ENCODE results near the gene SSU72. TPM values are rescaled to one million over a fixed set of nuclear protein-coding genes. Genes with fewer than 3 reads are reported as not detected.
A peak's percentile ranks its signal among the peaks of the same experiment; 100 is the strongest.
"Not testable (repeated sequence)": the region's sequence is repeated elsewhere in the genome, so short reads cannot be mapped to it uniquely, and the experiment has no call there.

The SSU72 gene
- polyA plus RNA-seq, 1 donor (not counting 4 experiments of a cell fraction or from before 2014, with no cell fraction given) = 79.7 TPM

GRCh38 chr1:1517973-1518620 lies 56.6 kb downstream of the SSU72 start:
- Histone ChIP-seq H3K9me1 (ENCODE audit: control insufficient read depth, extremely low read depth, insufficient read depth, low read length) (peaks cover 2% of the 10 kb centered on the region), H3K79me2 (ENCODE audit: control insufficient read depth, insufficient read depth, low read length) (peaks cover 20% of the 10 kb centered on the region), H2AFZ (ENCODE audit: control insufficient read depth, low read length) (no peak overlapping the region), H3K27ac (ENCODE audit: control insufficient read depth, insufficient read depth, low read length) (no peak overlapping the region), H3K36me3 (ENCODE audit: control insufficient read depth in 2 of 2, extremely low read depth in 1 of 2, insufficient read depth in 2 of 2, low read length in 2 of 2) (peaks cover 8 to 13% of the 10 kb centered on the region in 2 experiments), H3K4me2 (ENCODE audit: control insufficient read depth, extremely low read depth, insufficient read depth, low read depth, low read length) (no peak overlapping the region), H3K9ac (ENCODE audit: control insufficient read depth, extremely low read depth, insufficient read depth, low read length) (no peak overlapping the region), H4K20me1 (ENCODE audit: control insufficient read depth, extremely low read depth, insufficient read depth, low read length) (no peaks in the 10 kb centered on the region), H3K4me3 (ENCODE audit: control insufficient read depth in 2 of 3, extremely low read depth in 1 of 3, insufficient read depth in 2 of 3, low read depth in 1 of 3, low read length in 3 of 3) (no peak overlapping the region), H3K27me3 (ENCODE audit: control insufficient read depth, extremely low read depth, insufficient read depth, low read length) (no peaks in the 10 kb centered on the region), H3K4me1 (ENCODE audit: control insufficient read depth, extremely low read depth, insufficient read depth, low read length) (no peaks in the 10 kb centered on the region), H3K9me3 (ENCODE audit: control insufficient read depth, low read depth, low read length) (no peaks in the 10 kb centered on the region)
- dilution Hi-C loops (cut with MboI; ENCODE audit: extremely low pct_ligation_motif_present, low sequenced_read_pairs) = no loop called here
- FAIRE-seq = no peak
- TF ChIP-seq EZH2 (IDR thresholded peaks at IDR 0.05; ENCODE audit: low read length) (no peak), CTCF (optimal IDR thresholded peaks at IDR 0.05 in 1 of 3, IDR thresholded peaks at IDR 0.05 in 1 of 3, conservative IDR thresholded peaks at IDR 0.05 in 1 of 3; ENCODE audit: extremely low read depth in 1 of 3, insufficient read depth in 2 of 3, low read length in 3 of 3) (no peak)
- no peak for DNase-seq (ENCODE audit: low read depth, low spot score)

GRCh38 chr1:1516923-1517322 lies 57.7 kb downstream of the SSU72 start:
- H3K4me2 ChIP-seq (ENCODE audit: control insufficient read depth, extremely low read depth, insufficient read depth, low read depth, low read length); DNase-seq (ENCODE audit: low read depth, low spot score); H3K9ac ChIP-seq (ENCODE audit: control insufficient read depth, extremely low read depth, insufficient read depth, low read length); H3K9me3 ChIP-seq (ENCODE audit: control insufficient read depth, low read depth, low read length); H3K27me3 ChIP-seq (ENCODE audit: control insufficient read depth, extremely low read depth, insufficient read depth, low read length); FAIRE-seq; H3K9me1 ChIP-seq (ENCODE audit: control insufficient read depth, extremely low read depth, insufficient read depth, low read length); dilution Hi-C loops (cut with MboI; ENCODE audit: extremely low pct_ligation_motif_present, low sequenced_read_pairs); H3K27ac ChIP-seq (ENCODE audit: control insufficient read depth, insufficient read depth, low read length); H4K20me1 ChIP-seq (ENCODE audit: control insufficient read depth, extremely low read depth, insufficient read depth, low read length); H3K4me1 ChIP-seq (ENCODE audit: control insufficient read depth, extremely low read depth, insufficient read depth, low read length); H3K4me3 ChIP-seq (ENCODE audit: control insufficient read depth in 2 of 3, extremely low read depth in 1 of 3, insufficient read depth in 2 of 3, low read depth in 1 of 3, low read length in 3 of 3); H2AFZ ChIP-seq (ENCODE audit: control insufficient read depth, low read length): not testable (repeated sequence)
- H3K79me2 ChIP-seq (ENCODE audit: control insufficient read depth, insufficient read depth, low read length) = peaks cover 25% of the 10 kb centered on the region
- H3K36me3 ChIP-seq (ENCODE audit: control insufficient read depth in 2 of 2, extremely low read depth in 1 of 2, insufficient read depth in 2 of 2, low read length in 2 of 2) = peaks cover 8 to 13% of the 10 kb centered on the region in 2 experiments

- H3K4me1 ChIP-seq (ENCODE audit: control insufficient read depth, extremely low read depth, insufficient read depth, low read length); FAIRE-seq; H3K9ac ChIP-seq (ENCODE audit: control insufficient read depth, extremely low read depth, insufficient read depth, low read length); H3K4me3 ChIP-seq (ENCODE audit: control insufficient read depth in 2 of 3, extremely low read depth in 1 of 3, insufficient read depth in 2 of 3, low read depth in 1 of 3, low read length in 3 of 3); H4K20me1 ChIP-seq (ENCODE audit: control insufficient read depth, extremely low read depth, insufficient read depth, low read length); H3K27ac ChIP-seq (ENCODE audit: control insufficient read depth, insufficient read depth, low read length); H3K4me2 ChIP-seq (ENCODE audit: control insufficient read depth, extremely low read depth, insufficient read depth, low read depth, low read length); H2AFZ ChIP-seq (ENCODE audit: control insufficient read depth, low read length); H3K9me1 ChIP-seq (ENCODE audit: control insufficient read depth, extremely low read depth, insufficient read depth, low read length); DNase-seq (ENCODE audit: low read depth, low spot score); H3K9me3 ChIP-seq (ENCODE audit: control insufficient read depth, low read depth, low read length); dilution Hi-C loops (cut with MboI; ENCODE audit: extremely low pct_ligation_motif_present, low sequenced_read_pairs); H3K27me3 ChIP-seq (ENCODE audit: control insufficient read depth, extremely low read depth, insufficient read depth, low read length): not testable (repeated sequence)
- peaks cover 27% of the 10 kb centered on the region for H3K79me2 ChIP-seq (ENCODE audit: control insufficient read depth, insufficient read depth, low read length)
- peaks cover 5 to 13% of the 10 kb centered on the region in 2 experiments for H3K36me3 ChIP-seq (ENCODE audit: control insufficient read depth in 2 of 2, extremely low read depth in 1 of 2, insufficient read depth in 2 of 2, low read length in 2 of 2)
Measured at GRCh38 chr1:1514376-1514775, 60.3 kb downstream of the SSU72 start.

- H3K4me1 ChIP-seq (ENCODE audit: control insufficient read depth, extremely low read depth, insufficient read depth, low read length); DNase-seq (ENCODE audit: low read depth, low spot score); dilution Hi-C loops (cut with MboI; ENCODE audit: extremely low pct_ligation_motif_present, low sequenced_read_pairs); H3K9me1 ChIP-seq (ENCODE audit: control insufficient read depth, extremely low read depth, insufficient read depth, low read length); H4K20me1 ChIP-seq (ENCODE audit: control insufficient read depth, extremely low read depth, insufficient read depth, low read length); H3K9ac ChIP-seq (ENCODE audit: control insufficient read depth, extremely low read depth, insufficient read depth, low read length); H3K9me3 ChIP-seq (ENCODE audit: control insufficient read depth, low read depth, low read length); H3K27me3 ChIP-seq (ENCODE audit: control insufficient read depth, extremely low read depth, insufficient read depth, low read length); H2AFZ ChIP-seq (ENCODE audit: control insufficient read depth, low read length); H3K27ac ChIP-seq (ENCODE audit: control insufficient read depth, insufficient read depth, low read length); FAIRE-seq: not testable (repeated sequence)
- Histone ChIP-seq H3K36me3 (ENCODE audit: control insufficient read depth in 2 of 2, extremely low read depth in 1 of 2, insufficient read depth in 2 of 2, low read length in 2 of 2) (peaks cover 5 to 13% of the 10 kb centered on the region in 2 experiments), H3K4me3 (ENCODE audit: control insufficient read depth in 2 of 3, extremely low read depth in 1 of 3, insufficient read depth in 2 of 3, low read depth in 1 of 3, low read length in 3 of 3) (peak overlapping the region in 1 of 3 experiments; percentile 3), H3K4me2 (ENCODE audit: control insufficient read depth, extremely low read depth, insufficient read depth, low read depth, low read length) (peak overlapping the region; percentile 51), H3K79me2 (ENCODE audit: control insufficient read depth, insufficient read depth, low read length) (peaks cover 27% of the 10 kb centered on the region)
Measured at GRCh38 chr1:1513675-1514074, 61.0 kb downstream of the SSU72 start.

Measured in keratinocyte (primary cell).